Measurements from ENCODE around the gene ANO4. TPM values are rescaled to one million over a fixed set of nuclear protein-coding genes. Genes with fewer than 3 reads are reported as not detected.
"Not testable (repeated sequence)": the region's sequence is repeated elsewhere in the genome, so short reads cannot be mapped to it uniquely, and the experiment has no call there.

Gene ANO4
- total RNA-seq, 2 donors from 2014 or later = 3.4 to 4.0 TPM

GRCh38 chr12:100927826-100928225 is 133.2 kb downstream of the ANO4 start:
- Histone ChIP-seq H3K36me3 (ENCODE audit: control insufficient read depth, insufficient read depth, low read length) (no peaks in the 10 kb centered on the region), H3K9me3 (ENCODE audit: control insufficient read depth, low read length) (no peaks in the 10 kb centered on the region), H3K4me1 (ENCODE audit: control insufficient read depth, insufficient read depth, low read length) (no peaks in the 10 kb centered on the region), H3K9ac (ENCODE audit: extremely low read depth, low read length, poor library complexity, severe bottlenecking) (no peak overlapping the region), H3K27ac (ENCODE audit: low read depth, low read length) (no peak overlapping the region), H3K27me3 (ENCODE audit: control insufficient read depth, insufficient read depth, low read length, poor library complexity, severe bottlenecking) (no peaks in the 10 kb centered on the region), H3K4me3 (ENCODE audit: low read length) (no peak overlapping the region)
- no peaks in the 10 kb centered on the region for H3K27me3 Mint-ChIP-seq (ENCODE audit: insufficient read depth)
- H3K9me3 Mint-ChIP-seq = no peaks in the 10 kb centered on the region
- DNase-seq = no peak
- no peaks in the 10 kb centered on the region for H3K36me3 Mint-ChIP-seq (ENCODE audit: low read depth)
- TF ChIP-seq CTCF (conservative IDR thresholded peaks at IDR 0.05) = no peak
- WGBS, 2 experiments (ENCODE audit: insufficient coverage in 1 of 2, insufficient read length in 1 of 2) = 95% methylated on average over 2 of the region's 4 CpGs; no CpG with 5 or more reads in 1 of the 2 experiments
- H3K4me1 Mint-ChIP-seq = peaks cover 22% of the 10 kb centered on the region
- H3K27ac Mint-ChIP-seq = no peak overlapping the region
- no peak overlapping the region for H3K4me3 Mint-ChIP-seq

GRCh38 chr12:100932571-100932970 is 138.0 kb downstream of the ANO4 start:
- 91 to 92% methylated on average over 2 of the region's 2 CpGs for WGBS, 2 experiments (ENCODE audit: insufficient coverage in 1 of 2, insufficient read length in 1 of 2)
- Histone ChIP-seq H3K27me3 (ENCODE audit: control insufficient read depth, insufficient read depth, low read length, poor library complexity, severe bottlenecking) (no peaks in the 10 kb centered on the region), H3K9me3 (ENCODE audit: control insufficient read depth, low read length) (no peaks in the 10 kb centered on the region), H3K27ac (ENCODE audit: low read depth, low read length) (no peak overlapping the region), H3K4me3 (ENCODE audit: low read length) (no peak overlapping the region), H3K4me1 (ENCODE audit: control insufficient read depth, insufficient read depth, low read length) (peaks cover 15% of the 10 kb centered on the region), H3K36me3 (ENCODE audit: control insufficient read depth, insufficient read depth, low read length) (no peaks in the 10 kb centered on the region), H3K9ac (ENCODE audit: extremely low read depth, low read length, poor library complexity, severe bottlenecking) (no peak overlapping the region)
- Mint-ChIP-seq H3K27ac (no peak overlapping the region), H3K9me3 (peaks cover 4% of the 10 kb centered on the region), H3K27me3 (ENCODE audit: insufficient read depth) (no peaks in the 10 kb centered on the region), H3K4me3 (no peak overlapping the region), H3K36me3 (ENCODE audit: low read depth) (peaks cover 2% of the 10 kb centered on the region), H3K4me1 (peaks cover 40% of the 10 kb centered on the region)
- no peak for TF ChIP-seq CTCF (conservative IDR thresholded peaks at IDR 0.05)
- DNase-seq = no peak

- not testable (repeated sequence) for H3K27ac ChIP-seq (ENCODE audit: low read depth, low read length); H3K27ac Mint-ChIP-seq; H3K27me3 ChIP-seq (ENCODE audit: control insufficient read depth, insufficient read depth, low read length, poor library complexity, severe bottlenecking); H3K36me3 Mint-ChIP-seq (ENCODE audit: low read depth); DNase-seq; H3K9ac ChIP-seq (ENCODE audit: extremely low read depth, low read length, poor library complexity, severe bottlenecking); H3K36me3 ChIP-seq (ENCODE audit: control insufficient read depth, insufficient read depth, low read length); H3K27me3 Mint-ChIP-seq (ENCODE audit: insufficient read depth); H3K4me3 Mint-ChIP-seq; H3K9me3 ChIP-seq (ENCODE audit: control insufficient read depth, low read length); H3K9me3 Mint-ChIP-seq; H3K4me3 ChIP-seq (ENCODE audit: low read length)
- H3K4me1 ChIP-seq (ENCODE audit: control insufficient read depth, insufficient read depth, low read length) = peaks cover 15% of the 10 kb centered on the region
- WGBS, 2 experiments (ENCODE audit: insufficient coverage in 1 of 2, insufficient read length in 1 of 2) = no CpG with 5 or more reads among the region's 1 CpG
- H3K4me1 Mint-ChIP-seq = peaks cover 43% of the 10 kb centered on the region
These were observed 139.0 kb downstream of the ANO4 start for GRCh38 chr12:100933531-100933930.

GRCh38 chr12:100935929-100936328 is 141.4 kb downstream of the ANO4 start:
- Histone ChIP-seq H3K9ac (ENCODE audit: extremely low read depth, low read length, poor library complexity, severe bottlenecking) (peak overlapping the region; percentile 47), H3K4me3 (ENCODE audit: low read length) (peak overlapping the region; percentile 31), H3K36me3 (ENCODE audit: control insufficient read depth, insufficient read depth, low read length) (no peaks in the 10 kb centered on the region)

More at GRCh38 chr12:100935929-100936328, 141.4 kb downstream of the ANO4 start:
- Histone ChIP-seq H3K27me3 (ENCODE audit: control insufficient read depth, insufficient read depth, low read length, poor library complexity, severe bottlenecking) (no peaks in the 10 kb centered on the region), H3K4me1 (ENCODE audit: control insufficient read depth, insufficient read depth, low read length) (peaks cover 27% of the 10 kb centered on the region), H3K27ac (ENCODE audit: low read depth, low read length) (peak overlapping the region; percentile 67), H3K9me3 (ENCODE audit: control insufficient read depth, low read length) (no peaks in the 10 kb centered on the region)
- WGBS, 2 experiments (ENCODE audit: insufficient coverage in 1 of 2, insufficient read length in 1 of 2) = 34 to 67% methylated on average over 1 of the region's 1 CpG
- Mint-ChIP-seq H3K27me3 (ENCODE audit: insufficient read depth) (no peaks in the 10 kb centered on the region), H3K9me3 (peaks cover 4% of the 10 kb centered on the region), H3K4me3 (no peak overlapping the region), H3K36me3 (ENCODE audit: low read depth) (peaks cover 2% of the 10 kb centered on the region), H3K27ac (peak overlapping the region; percentile 82), H3K4me1 (peaks cover 53% of the 10 kb centered on the region)
- TF ChIP-seq CTCF (conservative IDR thresholded peaks at IDR 0.05) = no peak
- DNase-seq = peak; percentile 64

All from endodermal cell (in vitro differentiated cells).